GM12891 (cell line): Measurements from ENCODE around the gene NKAIN2.

ENCODE experiments used
- POLR2A ChIP-seq: IDR thresholded peaks from 2 replicates; pipeline ENCODE4 v1.6.1; 2011; ENCODE audit warnings: low read depth, low read length, control low read depth
- POLR2AphosphoS5 ChIP-seq: IDR thresholded peaks from 2 replicates; pipeline ENCODE4 v1.6.1; 2011; ENCODE audit warnings: low read depth, low read length, control low read depth

- TF ChIP-seq POLR2A (no peak), POLR2AphosphoS5 (no peak)
Measured at GRCh38 chr6:123928529-123928928, 124.9 kb downstream of the NKAIN2 start.
